ENCODE results near the gene MATR3.
A peak's percentile ranks its signal among the peaks of the same experiment; 100 is the strongest.
"Not testable (repeated sequence)": the region's sequence is repeated elsewhere in the genome, so short reads cannot be mapped to it uniquely, and the experiment has no call there.

Gene MATR3

GRCh38 chr5:139297439-139298133, 4.0 kb downstream of the MATR3 start:
- DNase-seq: no peak

DNA sequence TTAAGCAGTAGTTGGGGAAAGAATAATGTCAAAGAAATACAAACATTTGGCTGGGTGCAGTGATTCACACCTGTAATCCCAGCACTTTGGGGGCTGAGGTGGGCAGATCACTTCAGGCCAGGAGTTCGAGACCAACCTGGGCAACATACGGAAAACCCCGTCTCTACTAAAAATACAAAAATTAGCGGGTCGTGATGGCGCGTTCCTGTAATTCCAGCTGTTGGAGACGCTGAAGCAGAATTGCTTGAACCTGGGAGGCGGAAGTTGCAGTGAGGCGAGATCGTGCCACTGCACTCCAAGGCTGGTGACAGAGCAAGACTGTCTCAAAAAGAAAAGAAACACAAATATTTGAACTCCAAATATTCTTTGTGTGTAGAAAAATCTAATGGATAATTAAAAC, 4.7 kb downstream of the MATR3 start:
- DNase-seq: no peak

DNA sequence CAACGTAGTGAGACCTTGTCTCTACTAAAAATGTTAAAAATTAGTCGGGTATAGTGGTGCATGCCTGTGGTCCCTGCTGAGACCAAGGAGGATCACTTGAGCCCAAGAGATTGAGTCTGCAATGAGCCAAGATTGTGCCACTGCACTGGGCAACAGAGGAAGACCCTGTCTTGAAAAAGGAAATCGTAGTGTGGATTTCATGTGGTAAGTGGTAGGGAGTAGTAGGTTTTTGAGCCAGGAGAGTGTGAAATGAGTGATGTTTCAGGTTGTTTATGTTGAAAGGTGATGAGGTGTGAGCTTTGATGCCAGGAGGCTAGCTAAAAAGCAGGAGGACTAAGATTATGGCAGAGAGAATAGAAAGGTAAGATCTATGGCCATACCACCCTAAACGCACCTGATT, 5.9 kb downstream of the MATR3 start:
- DNase-seq: no peak

DNA sequence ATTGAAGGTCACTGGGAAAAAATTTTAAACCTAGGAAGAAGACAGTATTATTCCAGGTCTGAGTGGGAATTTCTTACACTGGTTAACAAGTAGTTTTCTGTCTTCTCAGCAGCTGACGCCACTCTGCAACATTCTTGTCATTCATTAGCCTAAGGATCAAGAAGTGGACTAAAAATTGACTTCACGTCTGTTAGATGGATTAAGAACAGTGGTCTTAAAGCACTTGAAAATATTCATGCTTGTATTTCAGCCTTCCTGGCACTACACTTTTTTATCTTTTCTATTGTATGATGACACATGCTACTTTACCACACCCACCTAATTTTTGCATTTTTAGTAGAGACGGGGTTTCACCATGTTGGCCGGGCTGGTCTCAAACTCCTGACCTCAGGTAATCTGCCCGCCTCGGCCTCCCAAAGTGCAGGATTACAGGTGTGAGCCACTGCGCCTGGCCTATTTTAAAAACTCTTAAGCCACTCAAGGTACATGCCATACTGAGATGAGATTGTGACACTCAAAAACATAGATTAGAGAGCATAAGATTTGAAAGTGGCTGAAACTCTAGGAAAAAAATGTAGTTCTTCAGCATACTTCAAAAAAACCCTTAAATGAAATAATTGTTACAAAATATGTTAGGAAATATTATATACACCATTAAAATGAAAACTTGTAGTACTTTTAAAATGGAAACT, 8.4 kb downstream of the MATR3 start:
- DNase-seq: no peak

- DNase-seq: no peak
Measured at GRCh38 chr5:139304391-139305324, 11.1 kb downstream of the MATR3 start.

- DNase-seq: no peak
Measured at GRCh38 chr5:139306197-139306596, 12.7 kb downstream of the MATR3 start.

DNA sequence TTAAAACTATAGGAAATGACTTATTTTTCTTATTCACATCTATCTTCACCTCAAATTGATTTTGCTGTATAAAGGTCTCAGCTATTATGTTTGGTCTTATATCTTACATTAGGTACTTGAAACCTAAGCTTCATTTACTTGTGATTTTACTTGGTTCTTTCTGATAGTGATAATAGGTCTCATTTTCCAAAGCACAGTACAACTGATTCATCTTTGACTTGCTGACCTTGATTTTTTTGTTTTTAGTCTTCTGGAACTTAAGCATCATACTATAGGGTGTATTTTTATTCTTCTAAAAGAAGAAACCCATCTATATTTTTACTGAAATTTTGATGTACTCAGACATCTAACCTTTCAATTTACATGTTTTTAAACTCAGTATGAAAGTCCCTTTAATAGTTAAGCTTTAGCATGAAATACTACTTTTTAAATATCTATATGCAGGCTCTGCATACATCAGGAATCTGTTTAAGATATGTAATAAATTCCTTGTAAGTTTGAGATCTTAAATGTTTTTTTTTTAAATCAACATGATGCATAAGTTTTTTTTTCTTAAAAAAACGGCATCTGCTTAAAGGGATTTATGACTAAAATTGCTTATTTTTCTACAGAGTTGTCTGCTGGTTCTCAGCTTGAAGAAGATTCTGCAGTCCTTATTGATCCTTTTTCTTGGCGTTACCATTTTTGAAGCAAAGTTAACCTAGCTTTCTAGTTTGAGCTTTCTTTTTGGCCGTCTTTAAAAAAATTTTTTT, 13.3 kb downstream of the MATR3 start:
- DNase-seq: no peak

DNA sequence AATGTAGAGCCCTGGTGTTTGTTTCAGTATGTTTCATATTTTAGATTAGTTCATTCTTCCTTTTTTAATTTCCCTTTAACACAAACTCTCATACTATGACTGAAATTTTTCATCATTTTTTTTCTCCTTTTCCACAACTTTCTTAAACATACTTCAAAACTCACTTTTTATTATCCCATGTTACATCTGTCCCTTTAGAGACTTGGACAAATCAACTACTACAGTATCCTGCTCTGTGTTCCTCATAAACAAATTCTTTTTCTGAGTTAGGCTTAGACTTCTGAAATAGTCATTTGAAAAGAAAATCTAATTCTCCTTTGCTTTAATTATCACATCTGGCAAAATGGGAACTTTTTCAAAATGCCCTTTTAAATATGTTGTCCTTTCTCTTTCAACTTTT, 15.3 kb downstream of the MATR3 start:
- DNase-seq: no peak

GRCh38 chr5:139310715-139311186, 17.2 kb downstream of the MATR3 start:
- DNase-seq: not testable (repeated sequence)

- DNase-seq: no peak
Measured at GRCh38 chr5:139312075-139312474, 18.5 kb downstream of the MATR3 start.

DNA sequence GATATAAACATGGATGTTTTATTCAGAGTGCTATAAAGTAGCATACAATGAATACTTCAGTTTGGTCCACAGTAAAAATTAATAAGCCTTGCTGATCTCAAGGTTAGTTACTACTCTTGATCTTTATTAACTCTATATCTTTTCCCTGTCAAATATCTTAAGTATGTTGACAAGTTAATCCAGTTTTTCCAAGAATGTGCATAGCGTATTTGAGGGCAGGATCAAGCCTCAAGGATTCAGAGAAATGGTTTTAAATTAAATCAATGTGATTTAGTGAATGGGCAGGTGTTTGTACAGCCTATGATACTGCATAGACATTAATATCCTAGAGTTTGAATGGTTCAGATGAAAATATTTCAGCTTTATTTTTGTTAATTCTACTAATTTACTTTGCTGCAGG, 20.7 kb downstream of the MATR3 start:
- DNase-seq: no peak

DNA sequence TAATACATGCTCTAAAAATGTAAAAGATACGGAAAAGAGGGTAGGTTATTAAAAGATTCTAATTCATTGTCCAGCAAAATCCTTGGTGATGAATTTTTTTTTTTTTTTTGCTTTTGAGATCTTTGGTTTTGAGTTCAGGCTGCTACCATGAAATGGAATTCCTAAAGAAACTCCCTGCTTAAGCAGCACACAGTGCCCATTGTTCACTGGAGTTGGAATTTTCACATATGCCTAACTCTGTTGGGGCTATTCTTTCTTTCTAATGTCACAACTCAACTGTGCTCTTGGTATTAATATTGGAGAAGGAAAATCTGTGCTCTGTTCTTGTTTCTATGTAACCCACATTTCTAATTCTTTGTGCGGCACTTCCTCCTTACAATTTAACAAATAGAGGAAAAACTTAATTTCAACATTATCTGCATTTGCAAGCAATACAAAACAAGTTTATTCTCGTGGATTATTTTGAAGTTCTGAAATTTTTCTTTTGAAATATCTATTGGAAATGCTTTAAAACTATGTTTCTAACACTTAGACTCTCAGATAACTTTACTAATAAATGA, 21.6 kb downstream of the MATR3 start:
- no peak for DNase-seq

DNA sequence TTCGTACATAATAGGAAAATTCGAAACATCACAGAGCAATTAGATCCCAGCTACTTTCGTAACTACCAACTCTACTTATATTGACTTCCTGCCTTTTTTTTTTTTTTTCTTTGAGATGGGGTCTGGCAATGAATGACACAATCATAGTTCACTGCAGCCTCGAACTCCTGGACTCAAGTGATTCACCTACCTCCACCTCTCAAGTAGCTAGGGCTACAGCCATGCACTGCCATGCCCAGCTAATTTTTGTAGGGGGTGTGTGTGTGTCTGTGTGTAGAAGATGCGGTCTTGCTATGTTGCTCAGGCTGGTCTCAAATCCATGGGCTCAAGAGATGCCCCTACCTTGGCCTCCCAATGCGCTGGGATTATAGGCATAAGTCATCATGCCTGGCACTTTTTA, 42.3 kb downstream of the MATR3 start:
- DNase-seq: peak; percentile 1

DNA sequence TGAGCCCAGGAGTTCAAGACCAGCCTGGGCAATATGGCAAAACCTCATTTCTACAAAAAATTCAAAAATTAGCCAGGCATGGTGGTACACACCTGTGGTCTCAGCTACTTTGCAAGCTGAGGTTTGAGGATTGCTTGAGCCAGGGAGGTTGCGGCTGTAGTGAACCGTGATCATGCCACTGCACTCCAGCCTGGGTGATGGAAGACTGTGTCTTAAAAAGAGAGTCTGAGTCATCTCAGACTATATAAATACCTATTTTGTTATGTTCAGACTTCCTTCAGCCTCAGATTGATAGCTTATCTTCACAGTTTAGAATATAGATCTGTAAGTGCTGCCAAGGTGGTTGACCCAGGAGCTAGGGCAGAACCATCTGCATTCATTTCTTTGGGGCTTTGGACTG, 46.5 kb downstream of the MATR3 start:
- peak; percentile 3 for DNase-seq

- no peak for DNase-seq
Measured at GRCh38 chr5:139341187-139341688, 47.7 kb downstream of the MATR3 start.

DNA sequence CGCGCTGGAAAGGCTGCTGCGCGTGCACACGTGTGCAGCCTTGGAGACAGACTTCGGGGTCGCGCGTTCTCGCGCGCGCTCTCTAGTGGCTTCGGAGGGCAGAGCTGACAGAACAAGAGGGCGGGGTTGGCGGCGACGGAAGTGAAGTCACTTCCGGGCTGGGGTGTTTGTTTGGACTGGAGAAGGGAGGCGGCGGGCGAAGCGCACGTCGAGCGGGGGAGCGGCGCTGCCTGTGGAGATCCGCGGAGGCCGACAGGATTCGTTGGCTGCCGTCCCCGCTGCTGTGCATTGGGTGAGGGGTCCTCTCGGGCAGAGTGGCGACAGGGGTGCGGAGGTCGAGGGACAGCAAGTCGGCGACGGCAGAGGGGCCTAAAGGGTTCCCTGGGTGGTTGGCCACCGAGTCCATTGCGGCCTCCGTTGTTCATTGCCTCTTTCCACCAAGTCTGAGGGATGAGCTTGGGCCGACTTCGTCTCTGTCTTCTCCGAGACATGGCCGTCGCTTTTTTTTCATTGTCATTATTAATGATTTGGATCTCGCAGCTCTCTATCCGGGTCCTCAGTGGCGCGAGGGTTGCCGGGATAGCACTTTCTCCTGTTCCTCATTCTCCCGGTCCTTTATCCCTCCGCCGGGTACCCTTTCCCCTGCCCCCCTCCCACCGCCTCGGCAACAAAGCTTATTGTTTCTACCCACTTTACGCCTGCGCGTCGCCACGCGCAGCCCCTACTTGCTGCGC, 48.3 kb downstream of the MATR3 start, which contains the start of gene PAIP2:
Gene PAIP2, plus strand, starts transcription at position 166 of the 734 bp plus-strand sequence. CDS start 21,931 bp downstream, outside the sequence.
- peak; percentile 98 for DNase-seq

DNA sequence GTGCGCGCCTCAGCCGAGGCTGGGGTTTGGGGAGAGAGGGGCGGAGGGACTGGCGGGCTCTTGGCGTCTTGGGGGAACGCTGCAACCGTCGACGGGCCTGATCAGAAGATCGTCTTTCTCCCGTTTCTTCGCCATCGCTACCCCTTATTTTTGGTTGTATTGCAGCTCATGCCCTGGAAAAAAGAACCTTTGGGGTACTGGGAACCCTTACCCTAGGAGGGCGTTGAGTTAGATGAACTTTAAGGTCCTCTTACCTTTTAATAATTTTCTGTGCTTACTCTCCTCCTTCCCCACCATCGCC, 48.8 kb downstream of the MATR3 start:
- DNase-seq: no peak

- no peak for DNase-seq
Measured at GRCh38 chr5:139343476-139343875, 49.9 kb downstream of the MATR3 start.

- no peak for DNase-seq
Measured at GRCh38 chr5:139344177-139344576, 50.6 kb downstream of the MATR3 start.

- DNase-seq: not testable (repeated sequence)
Measured at GRCh38 chr5:139345442-139345841, 51.9 kb downstream of the MATR3 start.

DNA sequence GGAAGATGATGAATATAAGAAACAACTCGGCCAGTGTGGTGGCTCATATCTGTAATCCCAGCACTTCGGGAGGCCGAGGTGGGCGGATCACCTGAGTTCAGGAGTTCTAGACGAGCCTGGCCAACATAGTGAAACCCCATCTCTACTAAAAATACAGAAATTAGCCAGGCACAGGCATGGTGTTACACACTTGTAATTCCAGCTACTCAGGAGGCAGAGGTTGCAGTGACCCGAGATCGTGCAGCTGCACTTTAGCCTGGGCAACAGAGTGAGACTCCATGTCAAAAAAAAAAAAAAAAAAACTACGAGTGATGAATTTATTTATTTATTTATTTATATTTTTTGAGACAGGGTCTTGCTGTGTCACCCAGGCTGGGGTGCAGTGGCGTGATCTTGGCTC, 54.3 kb downstream of the MATR3 start:
- not testable (repeated sequence) for DNase-seq
